HG02943 (cell line): ENCODE measurements around the gene TAOK2.
"Not testable (repeated sequence)": the region's sequence is repeated elsewhere in the genome, so short reads cannot be mapped to it uniquely, and the experiment has no call there.

Experiments used
- ATAC-seq: cut with Tn5 transposase; IDR thresholded peaks from one replicate; pipeline ENCODE4 v1.9.1; 2021; ENCODE audit warnings: mild to moderate bottlenecking, low read depth, moderate library complexity; ENCODE audit not compliant: unreplicated experiment

TAOK2 gene

DNA sequence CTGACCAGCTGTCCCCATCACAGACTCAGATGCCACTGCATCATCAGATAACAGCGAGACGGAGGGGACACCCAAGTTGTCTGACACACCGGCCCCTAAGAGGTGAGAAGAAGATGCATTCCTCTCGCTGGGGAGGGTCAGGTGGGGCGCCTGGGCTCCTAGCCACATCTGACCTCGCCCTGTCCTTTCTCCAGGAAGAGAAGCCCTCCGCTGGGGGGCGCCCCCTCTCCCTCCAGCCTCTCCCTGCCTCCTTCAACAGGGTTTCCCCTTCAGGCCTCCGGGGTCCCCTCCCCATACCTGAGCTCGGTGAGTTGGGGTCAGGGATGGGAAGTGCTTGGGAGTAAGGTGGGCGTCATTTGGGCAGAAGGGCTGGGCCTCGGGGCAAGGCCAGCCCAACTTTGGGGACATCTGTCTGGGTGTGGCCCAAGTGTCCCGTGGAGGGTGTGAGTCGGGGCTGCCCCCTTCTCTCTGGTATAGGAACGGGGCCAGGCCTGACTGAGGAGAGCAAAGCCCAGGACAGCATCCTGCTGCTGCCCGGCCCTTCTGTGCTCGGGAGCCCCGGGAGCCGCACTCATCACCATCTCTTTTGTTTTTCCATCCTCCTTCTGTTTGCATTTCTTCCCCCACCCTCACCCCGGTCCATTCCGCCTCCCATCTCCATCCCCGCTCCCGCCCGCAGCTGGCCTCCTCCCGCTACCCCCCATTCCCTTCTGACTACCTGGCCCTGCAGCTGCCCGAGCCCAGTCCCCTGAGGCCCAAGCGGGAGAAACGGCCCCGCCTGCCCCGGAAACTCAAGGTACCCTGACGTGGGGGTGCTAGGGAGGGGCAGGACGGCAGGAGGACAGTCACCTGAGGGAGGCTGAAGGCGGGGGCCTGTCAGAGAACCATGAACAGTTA, 27.3 kb downstream of the TAOK2 start:
- no peak for ATAC-seq

DNA sequence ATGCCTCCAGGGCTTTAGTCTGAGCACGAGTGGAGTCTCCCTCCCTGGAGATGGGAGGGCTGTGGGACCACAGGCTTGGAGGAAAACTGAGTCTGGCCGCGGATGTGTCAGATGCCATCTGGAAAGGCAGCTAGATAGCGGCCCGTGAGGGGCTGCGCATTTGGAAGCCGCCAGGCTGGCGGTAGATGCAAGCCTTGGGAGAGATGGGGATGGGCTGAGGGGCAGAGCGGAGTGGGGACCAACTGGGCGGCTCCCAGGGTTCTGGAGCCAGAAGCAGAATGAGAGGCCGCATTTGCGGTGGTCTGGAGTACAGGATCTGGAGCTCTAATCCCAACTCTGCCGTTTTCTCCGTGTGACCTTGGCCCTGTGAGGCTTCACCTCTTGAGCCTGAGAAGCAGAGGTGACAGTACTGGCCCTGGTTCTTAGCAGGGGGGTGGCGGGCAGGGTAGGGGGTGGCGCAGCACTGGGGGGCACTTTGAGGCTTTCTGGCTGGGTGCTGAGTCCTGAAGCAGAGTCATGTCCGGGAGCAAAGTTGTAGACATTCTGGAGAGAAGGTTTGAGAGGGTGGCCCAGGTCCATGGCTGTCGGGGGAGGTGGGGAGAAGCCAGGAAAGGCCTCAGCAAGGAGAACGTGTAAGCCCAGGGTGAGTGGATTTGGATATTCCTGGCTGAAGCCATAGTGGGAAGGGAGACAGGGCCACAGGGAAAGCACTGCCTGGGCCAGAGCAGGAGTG, 29.1 kb downstream of the TAOK2 start:
- no peak for ATAC-seq

DNA sequence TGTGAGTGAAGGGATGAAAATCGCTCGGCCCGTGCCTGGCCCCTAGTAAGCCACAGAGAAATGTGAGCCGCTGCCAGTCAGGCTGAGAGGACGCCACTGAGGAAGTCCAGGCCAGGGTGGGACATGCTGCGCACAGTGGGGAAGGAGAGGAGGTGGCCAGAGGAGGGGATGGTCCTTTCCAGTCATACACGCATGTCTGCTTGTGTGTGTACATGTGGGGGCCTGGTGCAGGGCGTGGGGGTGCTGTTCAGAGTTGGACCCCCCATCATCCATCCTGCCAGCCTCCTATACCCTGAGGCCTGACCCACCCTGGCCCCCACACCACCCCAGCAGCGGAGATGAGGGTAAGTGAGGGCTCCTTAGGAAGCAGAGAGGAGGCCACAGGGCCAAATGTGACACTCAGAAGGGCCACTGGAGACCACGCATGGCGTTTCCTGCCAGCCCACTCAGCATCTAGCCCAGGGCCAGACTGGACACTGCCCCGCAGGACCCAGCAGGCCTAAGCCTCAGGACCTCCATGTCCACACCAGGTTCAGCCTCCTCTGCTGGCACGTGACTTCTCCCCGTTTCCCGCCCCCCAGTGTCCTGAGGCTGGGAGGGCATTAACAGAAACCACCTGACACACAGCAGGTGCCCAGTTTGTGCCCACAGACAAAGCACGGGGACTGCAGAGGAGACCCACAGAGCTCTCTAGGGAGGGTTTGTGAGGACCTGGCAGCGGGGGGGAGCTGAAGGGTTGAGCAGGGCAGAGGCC, 30.2 kb downstream of the TAOK2 start:
- no peak for ATAC-seq

DNA sequence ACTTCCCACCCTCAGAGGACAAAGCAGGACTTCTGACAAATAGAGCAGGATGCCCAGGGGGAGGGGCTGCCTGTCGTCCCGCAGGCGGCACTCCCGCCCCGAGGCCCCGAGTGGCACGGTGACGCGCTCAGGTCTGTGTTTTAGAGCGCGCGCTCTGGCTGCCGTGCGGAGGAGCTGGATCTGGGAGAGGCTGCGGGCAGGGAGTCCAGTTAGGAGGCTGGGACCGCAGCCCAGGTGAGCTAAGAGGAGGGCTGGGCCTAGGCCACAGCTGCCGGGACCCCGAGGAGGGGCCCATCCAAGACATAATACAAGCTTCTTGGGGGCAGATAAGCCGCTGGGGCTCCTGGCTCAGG, 30.7 kb downstream of the TAOK2 start:
- ATAC-seq: no peak

GRCh38 chr16:30004811-30005242, 31.2 kb downstream of the TAOK2 start:
- ATAC-seq: no peak

DNA sequence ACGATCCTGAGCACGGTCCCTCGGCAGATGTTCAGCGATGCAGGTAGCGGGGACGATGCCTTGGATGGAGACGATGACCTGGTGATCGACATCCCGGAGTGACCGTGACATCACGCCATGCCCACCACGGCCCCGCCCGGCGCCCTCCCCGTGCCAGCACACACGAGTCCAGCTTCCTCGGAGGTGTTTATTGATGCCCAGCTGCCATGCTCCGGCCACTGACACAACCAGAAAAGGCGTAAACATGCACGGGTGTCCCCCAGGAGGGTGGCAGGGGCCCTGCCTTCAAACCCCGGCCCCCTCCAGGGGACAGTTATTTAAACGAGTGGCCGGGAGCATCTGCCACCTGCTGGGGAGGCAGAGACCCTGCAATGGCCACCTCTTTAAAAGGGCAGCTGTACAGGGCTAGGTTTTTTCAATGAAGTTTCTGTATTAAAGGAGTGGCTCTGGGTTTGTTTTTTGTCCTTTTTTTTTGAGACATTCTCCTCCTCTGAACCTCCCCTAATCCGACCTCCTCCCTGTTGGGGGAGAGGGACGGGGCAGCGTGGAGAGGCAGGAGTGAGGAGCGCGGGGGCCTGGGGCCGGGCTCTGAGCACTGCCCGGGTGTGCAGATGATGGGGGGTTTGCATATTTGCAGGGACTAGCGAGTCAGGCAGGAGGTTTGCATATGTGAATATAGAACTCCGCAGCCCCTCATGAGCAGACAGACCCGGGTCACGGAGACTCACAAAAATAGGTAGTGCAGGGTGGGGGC, 31.9 kb downstream of the TAOK2 start:
- no peak for ATAC-seq

GRCh38 chr16:30006095-30006473, 32.4 kb downstream of the TAOK2 start:
- no peak for ATAC-seq

DNA sequence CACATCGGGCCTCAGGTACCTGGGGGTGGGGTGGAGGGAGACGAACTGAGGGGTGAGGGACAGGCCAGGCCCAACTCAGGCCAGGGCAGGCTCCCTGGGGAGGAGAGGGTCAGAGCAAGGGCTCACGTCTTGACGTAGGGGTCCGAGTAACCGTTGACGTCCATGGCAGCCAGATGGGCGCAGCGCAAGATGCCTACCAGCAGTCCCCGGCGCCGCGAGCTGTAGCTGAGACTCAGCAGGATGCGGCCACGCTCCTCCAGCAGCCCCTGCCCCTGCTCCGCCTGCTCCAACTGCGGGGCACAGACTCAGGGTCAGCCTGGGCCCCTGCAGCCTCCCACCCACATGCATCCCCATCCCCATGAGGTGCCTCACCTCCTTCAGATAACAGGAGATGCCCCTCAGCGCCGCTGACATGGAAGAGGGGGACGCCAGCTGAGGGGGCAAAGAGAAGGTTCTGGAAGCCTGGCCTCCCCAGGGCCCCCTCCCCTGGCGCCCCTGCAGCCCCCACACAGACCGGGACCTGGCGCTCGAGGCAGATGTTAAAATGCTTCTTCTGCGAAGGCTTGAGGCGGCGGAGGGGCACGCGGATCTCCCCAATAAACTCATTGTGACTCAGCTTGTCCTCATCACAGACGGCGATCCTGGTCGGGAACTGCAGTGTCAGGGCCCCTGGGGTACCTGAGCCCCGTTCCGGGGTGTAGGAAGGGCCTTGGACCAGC, 33.1 kb downstream of the TAOK2 start:
- ATAC-seq: no peak

DNA sequence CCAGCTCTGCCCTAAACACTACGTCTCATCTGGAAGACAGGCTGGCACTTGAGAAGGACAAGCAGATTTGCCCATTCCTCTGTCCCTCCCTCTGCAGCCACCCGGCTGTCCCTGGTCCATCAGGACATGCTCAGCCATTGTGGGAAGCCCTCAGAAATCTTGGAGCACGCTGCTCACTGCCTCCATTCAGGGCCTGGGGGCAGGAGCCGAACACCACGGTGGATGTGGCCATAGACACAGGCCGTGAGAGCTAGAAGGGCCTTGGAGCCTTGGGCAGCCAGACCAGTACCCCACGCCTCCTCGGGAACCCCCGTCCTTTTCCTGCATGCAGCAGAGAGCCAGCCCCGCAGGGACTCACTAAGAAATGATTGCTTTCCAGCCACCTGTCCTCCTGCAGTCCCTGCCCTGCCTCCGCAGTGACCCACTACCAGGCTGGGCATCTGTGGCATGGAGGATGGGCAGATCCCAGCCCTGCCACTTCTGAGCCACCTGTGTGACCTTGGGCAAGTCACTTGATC, 33.8 kb downstream of the TAOK2 start:
- no peak for ATAC-seq

GRCh38 chr16:30009085-30009862, 35.6 kb downstream of the TAOK2 start:
- no peak for ATAC-seq

DNA sequence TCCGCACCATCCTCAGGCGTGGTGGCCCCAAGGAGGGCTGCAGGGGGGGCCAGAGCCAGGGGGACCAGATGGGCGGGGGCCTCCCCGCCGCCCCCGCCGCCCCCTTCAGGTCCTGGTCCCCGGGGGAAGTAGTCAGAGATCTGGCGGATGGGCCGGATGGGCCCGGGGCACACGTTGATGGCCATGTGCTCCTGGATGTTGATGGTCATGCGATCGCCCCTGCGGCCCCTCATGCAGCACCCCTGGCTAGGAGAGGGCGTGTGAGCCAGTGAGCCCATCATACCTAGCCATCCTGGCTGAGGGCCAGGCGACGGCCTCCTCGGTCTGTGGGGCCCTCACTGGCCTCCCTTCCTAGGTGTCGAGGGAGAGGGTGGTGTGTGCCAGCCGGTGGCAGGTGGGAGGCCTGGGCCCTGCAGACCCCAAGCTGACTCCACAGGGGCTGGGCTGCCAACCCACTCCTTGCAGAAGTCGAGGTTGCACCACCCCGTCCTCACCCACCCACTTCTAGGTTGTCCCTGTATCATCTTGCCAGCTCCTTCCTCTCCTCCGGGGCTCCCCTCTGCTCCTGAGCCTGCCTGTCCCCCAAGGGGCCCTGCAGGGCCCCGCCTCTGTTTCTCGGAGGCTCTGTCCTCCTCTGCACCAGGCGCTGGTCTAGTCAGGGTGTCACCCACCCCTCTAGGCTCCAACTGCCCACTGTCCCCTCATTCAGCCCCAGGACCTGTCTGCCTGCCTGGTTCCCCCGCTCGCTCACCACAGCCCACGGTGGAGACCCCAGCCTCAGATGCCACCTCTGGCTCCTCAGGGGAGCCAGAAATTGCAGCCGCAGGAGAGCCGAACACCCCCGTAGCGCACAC, 36.5 kb downstream of the TAOK2 start:
- ATAC-seq: no peak

DNA sequence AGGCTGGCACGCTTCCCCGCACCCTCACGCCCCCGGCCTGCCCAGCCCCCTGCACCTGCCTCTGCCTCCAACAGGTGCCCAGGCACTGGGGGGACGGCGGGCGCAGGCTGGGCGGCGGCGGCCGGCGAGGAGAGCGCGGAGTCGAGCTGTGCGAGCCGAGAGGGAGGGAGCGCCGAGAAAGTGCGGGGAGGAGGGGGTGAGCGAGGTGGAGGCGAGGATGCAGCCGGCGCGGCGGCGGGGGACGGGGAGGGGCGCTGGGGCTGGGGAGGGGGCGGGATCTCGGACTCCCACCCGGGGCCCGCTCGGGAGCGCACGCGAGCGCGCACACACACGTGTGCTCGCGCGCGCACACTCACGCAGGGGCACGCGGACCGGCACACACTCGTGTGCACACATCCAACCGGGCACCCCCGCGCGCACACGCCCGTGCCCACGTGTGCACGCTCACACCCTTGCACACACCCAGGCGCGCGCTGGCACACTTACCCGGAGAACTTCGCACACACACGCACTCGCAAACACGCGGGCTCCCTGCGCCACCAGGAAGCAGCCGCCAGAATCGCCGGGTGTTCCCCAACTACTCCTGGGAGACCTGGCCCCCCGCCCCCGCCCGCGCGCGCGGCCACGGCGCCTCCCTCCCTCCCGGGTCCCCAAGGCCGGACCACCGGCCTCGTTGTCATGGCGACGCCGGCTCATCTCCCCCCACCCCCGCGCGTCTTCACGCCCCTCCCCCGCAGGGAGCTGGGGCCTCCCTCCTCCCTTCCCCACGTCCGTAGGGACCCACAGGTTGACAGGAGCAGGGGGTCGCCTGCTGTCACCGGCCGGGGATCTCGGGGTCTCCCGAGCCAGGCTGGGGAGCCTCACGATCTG, 37.4 kb downstream of the TAOK2 start, which contains the start of gene DOC2A:
DOC2A (minus strand) TSS at position 184 of the 870 bp plus-strand sequence. CDS start 805 bp downstream, outside the sequence.
- ATAC-seq: no peak

DNA sequence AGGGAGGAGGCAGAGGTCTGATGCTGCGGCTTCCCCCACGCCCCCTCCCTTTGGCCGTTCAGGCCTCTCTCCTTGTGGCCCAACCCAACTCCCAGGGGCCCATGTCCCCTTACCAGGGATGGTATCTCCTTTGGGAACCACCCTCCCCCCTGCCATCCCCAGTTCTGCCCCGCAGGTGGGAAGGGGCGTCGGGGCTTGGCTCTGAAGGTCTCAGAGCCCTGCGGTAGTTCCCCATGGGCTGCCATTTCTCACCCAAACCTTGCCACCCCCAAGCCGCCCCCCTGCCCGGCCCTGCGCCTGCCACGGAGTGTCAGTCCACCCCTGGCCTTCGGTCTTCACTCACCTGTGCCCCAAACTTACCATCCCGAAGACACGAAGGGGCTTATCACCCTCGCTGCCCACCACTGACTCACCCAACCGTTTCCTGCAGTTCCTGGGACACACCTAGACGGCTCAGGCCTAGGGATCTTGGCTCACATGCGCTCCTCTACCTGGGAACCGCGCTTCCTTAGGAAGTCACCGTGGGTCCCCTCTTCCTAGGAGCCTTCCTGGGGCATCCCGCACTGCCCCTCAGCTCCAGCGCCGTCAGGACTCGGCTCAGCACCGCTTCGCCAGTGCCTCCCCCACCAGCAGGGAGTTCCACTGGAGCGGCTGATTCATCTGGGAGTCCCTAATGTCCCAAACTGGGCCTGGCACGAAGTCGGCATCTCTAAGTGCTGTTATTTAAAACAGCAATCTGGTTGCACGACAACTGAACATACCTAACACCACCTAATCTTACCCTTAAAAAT, 38.2 kb downstream of the TAOK2 start:
- no peak for ATAC-seq

DNA sequence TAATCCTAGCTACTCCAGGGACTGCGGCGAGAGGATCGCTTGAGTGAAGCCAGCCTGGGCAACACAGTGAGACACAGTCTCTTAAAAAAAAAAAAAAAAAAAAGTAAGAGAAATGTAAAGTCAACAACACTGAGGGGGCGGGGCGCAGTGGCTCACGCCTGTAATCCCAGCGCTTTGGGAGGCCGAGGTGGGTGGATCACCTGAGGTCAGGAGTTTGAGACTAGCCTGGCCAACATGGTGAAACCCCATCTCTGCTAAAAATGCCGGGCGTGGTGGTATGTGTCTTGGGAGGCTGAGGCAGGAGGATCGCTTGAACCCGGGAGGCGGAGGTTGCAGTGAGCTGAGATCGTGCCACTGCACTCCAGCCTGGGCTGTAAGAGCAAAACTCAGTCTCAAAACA, 38.9 kb downstream of the TAOK2 start:
- ATAC-seq: not testable (repeated sequence)

- not testable (repeated sequence) for ATAC-seq
Measured at GRCh38 chr16:30015450-30015849, 41.8 kb downstream of the TAOK2 start.
